NCI-H2227 treated with DMSO at 0.1 percent for 48 hours (cell line): Measurements from ENCODE around the gene KANTR.

Experiments used
- DNase-seq: peaks from one replicate; lab custom pipeline; 2025; lab: John Stamatoyannopoulos, UW

KANTR gene

GRCh38 chrX:53081925-53082772, 11.8 kb upstream of the KANTR start, which contains the start of gene TSPYL2:
TSS of gene TSPYL2 (plus strand) at chrX:53082367. CDS start at chrX:53082499, 132 bp downstream.
- peak; percentile 98 for DNase-seq

GRCh38 chrX:53082773-53083616, 10.9 kb upstream of the KANTR start:
- no peak for DNase-seq

- DNase-seq = no peak
These were observed 9.8 kb upstream of the KANTR start for GRCh38 chrX:53084043-53084570.

GRCh38 chrX:53084863-53085262, 9.1 kb upstream of the KANTR start:
- no peak for DNase-seq

GRCh38 chrX:53085661-53086229, 8.2 kb upstream of the KANTR start:
- DNase-seq = no peak

- no peak for DNase-seq
These were observed 7.5 kb upstream of the KANTR start for GRCh38 chrX:53086464-53086863.

GRCh38 chrX:53087388-53087831, 6.5 kb upstream of the KANTR start:
- no peak for DNase-seq

GRCh38 chrX:53088136-53088974, 5.6 kb upstream of the KANTR start:
- peak; percentile 86 for DNase-seq

GRCh38 chrX:53089224-53089842, 4.6 kb upstream of the KANTR start:
- peak; percentile 80 for DNase-seq

GRCh38 chrX:53089925-53090324, 4.0 kb upstream of the KANTR start:
- DNase-seq = no peak

GRCh38 chrX:53091354-53091753, 2.6 kb upstream of the KANTR start:
- DNase-seq = no peak

GRCh38 chrX:53093177-53093655, 726 bp upstream of the KANTR start:
- peak; percentile 92 for DNase-seq

- DNase-seq = no peak
These were observed 602 bp downstream of the KANTR start for GRCh38 chrX:53094582-53094905.

- DNase-seq = no peak
These were observed 1.9 kb downstream of the KANTR start for GRCh38 chrX:53095796-53096195.

GRCh38 chrX:53114864-53115549, 21.1 kb downstream of the KANTR start:
- no peak for DNase-seq

GRCh38 chrX:53115550-53115874, 21.6 kb downstream of the KANTR start:
- DNase-seq = no peak

- peak; percentile 2 for DNase-seq
These were observed 22.2 kb downstream of the KANTR start for GRCh38 chrX:53116101-53116500.

- no peak for DNase-seq
These were observed 28.1 kb downstream of the KANTR start for GRCh38 chrX:53122013-53122412.

- DNase-seq = no peak
These were observed 31.6 kb downstream of the KANTR start for GRCh38 chrX:53125506-53125905.

GRCh38 chrX:53126377-53126776, 32.4 kb downstream of the KANTR start:
- DNase-seq = no peak
